ENCODE results near the gene PCDHGA1.
A peak's percentile ranks its signal among the peaks of the same experiment; 100 is the strongest.

Gene PCDHGA1

DNA sequence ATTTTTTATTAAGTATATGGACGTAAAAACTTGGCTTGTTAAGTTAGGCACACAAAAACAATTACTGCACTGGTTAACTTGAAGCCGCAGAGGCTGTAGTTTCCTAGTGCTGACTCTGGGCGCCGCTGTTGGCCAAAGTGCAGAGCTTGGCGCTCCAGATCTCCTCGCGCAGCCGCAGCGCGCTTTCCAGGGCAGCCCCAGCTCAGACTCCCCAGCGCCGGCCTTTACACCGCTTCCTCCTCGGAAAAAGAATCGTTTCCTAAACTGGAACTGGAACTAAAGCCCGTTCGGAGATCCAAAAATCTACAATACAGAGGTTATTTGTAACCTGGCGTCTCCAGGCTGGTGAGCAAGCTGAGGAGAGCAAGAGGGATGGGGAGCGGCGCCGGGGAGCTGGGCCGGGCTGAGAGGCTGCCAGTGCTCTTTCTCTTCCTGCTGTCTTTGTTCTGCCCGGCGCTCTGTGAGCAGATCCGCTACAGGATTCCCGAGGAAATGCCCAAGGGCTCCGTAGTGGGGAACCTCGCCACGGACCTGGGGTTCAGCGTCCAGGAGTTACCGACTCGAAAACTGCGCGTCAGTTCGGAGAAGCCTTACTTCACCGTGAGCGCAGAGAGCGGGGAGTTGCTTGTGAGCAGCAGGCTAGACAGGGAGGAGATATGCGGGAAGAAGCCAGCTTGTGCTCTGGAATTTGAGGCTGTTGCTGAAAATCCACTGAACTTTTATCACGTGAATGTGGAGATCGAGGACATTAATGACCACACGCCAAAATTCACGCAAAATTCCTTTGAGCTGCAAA is 67.6 kb downstream of the PCDHGA1 start, which contains the start of gene PCDHGB5:
Gene PCDHGB5 (plus strand): TSS at position 192 of the 796 bp plus-strand sequence. CDS start 181 bp downstream, at position 373.
- peak; percentile 68 for DNase-seq (ENCODE audit: low read depth)
- H3K4me3 ChIP-seq (ENCODE audit: low read depth, low read length) = peak within 1 kb of the TSS; percentile 49
- peak; percentile 67 for TF ChIP-seq CTCF (conservative IDR thresholded peaks at IDR 0.05; ENCODE audit: low read depth, low read length)

- no peak overlapping the region for H3K4me3 ChIP-seq (ENCODE audit: low read depth, low read length)
- TF ChIP-seq CTCF (conservative IDR thresholded peaks at IDR 0.05; ENCODE audit: low read depth, low read length) = no peak
- DNase-seq (ENCODE audit: low read depth) = no peak
Observed at GRCh38 chr5:141398608-141399007, 68.3 kb downstream of the PCDHGA1 start.

DNA sequence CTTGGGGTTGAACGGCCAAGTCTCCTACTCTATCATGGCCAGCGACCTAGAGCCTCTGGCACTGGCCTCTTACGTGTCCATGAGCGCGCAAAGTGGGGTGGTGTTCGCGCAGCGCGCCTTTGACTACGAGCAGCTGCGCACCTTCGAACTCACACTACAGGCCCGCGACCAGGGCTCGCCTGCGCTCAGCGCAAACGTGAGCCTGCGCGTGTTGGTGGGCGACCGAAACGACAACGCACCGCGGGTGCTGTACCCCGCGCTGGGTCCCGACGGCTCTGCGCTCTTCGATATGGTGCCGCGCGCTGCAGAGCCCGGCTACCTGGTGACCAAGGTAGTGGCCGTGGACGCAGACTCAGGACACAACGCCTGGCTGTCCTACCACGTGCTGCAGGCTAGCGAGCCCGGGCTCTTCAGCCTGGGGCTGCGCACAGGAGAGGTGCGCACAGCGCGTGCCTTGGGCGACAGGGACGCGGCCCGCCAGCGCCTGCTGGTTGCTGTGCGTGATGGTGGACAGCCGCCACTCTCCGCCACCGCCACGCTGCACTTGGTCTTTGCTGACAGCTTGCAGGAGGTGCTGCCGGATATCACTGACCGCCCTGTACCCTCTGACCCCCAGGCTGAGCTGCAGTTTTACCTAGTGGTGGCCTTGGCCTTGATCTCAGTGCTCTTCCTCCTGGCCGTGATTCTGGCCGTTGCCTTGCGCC is 69.4 kb downstream of the PCDHGA1 start:
- DNase-seq (ENCODE audit: low read depth) = no peak
- no peak overlapping the region for H3K4me3 ChIP-seq (ENCODE audit: low read depth, low read length)
- no peak for TF ChIP-seq CTCF (conservative IDR thresholded peaks at IDR 0.05; ENCODE audit: low read depth, low read length)

DNA sequence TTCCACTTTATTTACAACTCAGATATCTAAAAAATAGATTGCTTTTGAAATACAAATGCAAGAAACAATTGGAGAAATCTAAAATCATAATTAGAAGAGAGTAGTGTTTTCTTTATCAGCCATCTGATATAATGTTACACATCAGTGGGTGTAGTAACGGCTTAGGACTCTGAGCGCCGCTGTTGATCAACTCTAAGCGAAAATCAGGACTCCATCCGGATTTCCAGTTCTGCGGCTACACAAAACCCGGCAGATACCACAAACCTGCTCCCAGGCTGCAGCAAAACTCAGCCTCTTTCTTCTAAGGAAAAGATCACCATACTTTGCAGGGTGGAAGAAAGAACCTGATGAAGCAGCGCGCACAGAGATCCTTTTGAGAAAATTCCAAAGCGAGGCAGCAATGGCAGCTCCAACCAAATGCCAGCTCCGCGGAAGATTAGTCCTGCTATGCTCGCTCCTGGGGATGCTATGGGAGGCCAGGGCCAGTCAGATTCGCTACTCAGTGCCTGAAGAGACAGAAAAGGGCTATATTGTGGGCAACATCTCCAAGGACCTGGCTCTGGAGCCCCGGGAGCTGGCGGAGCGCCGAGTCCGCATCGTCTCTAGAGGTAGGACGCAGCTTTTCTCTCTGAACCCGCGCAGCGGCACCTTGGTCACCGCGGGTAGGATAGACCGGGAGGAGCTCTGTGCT is 72.4 kb downstream of the PCDHGA1 start, which contains the start of gene PCDHGA9:
Gene PCDHGA9 (plus strand): TSS at position 226 of the 691 bp plus-strand sequence. CDS start 175 bp downstream, at position 401.
- peak; percentile 52 for TF ChIP-seq CTCF (conservative IDR thresholded peaks at IDR 0.05; ENCODE audit: low read depth, low read length)
- H3K4me3 ChIP-seq (ENCODE audit: low read depth, low read length) = peak within 1 kb of the TSS; percentile 38
- DNase-seq (ENCODE audit: low read depth) = peak; percentile 43

DNA sequence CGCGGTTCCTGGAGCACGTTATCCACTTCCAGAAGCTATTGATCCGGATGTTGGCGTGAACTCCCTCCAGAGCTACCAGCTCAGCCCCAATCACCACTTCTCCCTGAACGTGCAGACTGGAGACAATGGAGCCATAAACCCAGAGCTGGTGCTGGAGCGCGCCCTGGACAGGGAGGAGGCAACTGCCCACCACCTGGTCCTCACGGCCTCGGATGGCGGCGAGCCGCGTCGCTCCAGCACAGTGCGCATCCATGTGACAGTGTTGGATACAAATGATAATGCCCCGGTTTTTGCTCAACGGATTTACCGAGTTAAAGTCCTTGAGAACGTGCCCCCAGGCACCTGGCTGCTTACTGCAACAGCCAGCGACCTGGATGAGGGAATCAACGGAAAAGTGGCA is 73.1 kb downstream of the PCDHGA1 start:
- no peak overlapping the region for H3K4me3 ChIP-seq (ENCODE audit: low read depth, low read length)
- no peak for TF ChIP-seq CTCF (conservative IDR thresholded peaks at IDR 0.05; ENCODE audit: low read depth, low read length)

GRCh38 chr5:141407790-141408505 is 77.6 kb downstream of the PCDHGA1 start, which contains the start of gene PCDHGB6:
Gene PCDHGB6 (plus strand): TSS chr5:141408021. CDS start chr5:141408203, 182 bp downstream.
- peak; percentile 50 for DNase-seq (ENCODE audit: low read depth)
- H3K4me3 ChIP-seq (ENCODE audit: low read depth, low read length) = peak within 1 kb of the TSS; percentile 40
- peak; percentile 65 for TF ChIP-seq CTCF (conservative IDR thresholded peaks at IDR 0.05; ENCODE audit: low read depth, low read length)

More for the DNA sequence above, 73.1 kb downstream of the PCDHGA1 start:
- DNase-seq (ENCODE audit: low read depth) = no peak
